Activated CD8-positive, alpha-beta T cell treated with anti-CD3 and anti-CD28 coated beads, Interleukin-2, amount 10 ng/mL, durations not matched to agents 7 days and 5 days (primary cell): ENCODE data around the gene DPP10. TPM values are rescaled to one million over a fixed set of nuclear protein-coding genes. Genes with fewer than 3 reads are reported as not detected.

Source experiments
- ATAC-seq: fragments of 150-1000 bp; cut with Tn5 transposase; one replicate; pipeline ENCODE4 v1.10.0; 2021; ENCODE audit warnings: moderate library complexity
- CTCF ChIA-PET: fragments of 350-600 bp; sonication (Branson Sonifier 250); formaldehyde crosslinking; loops from one replicate; lab custom pipeline; 2021; ENCODE audit warnings: antibody characterized with exemption; lab: Charles Lee
- POLR2A ChIA-PET: fragments of 350-600 bp; sonication (Branson Sonifier 250); formaldehyde crosslinking; loops from one replicate; lab custom pipeline; 2021; ENCODE audit warnings: antibody characterized with exemption; lab: Charles Lee
- DNase-seq: peaks from one replicate; pipeline ENCODE4 v3.0.0-alpha.2; 2020
- H3K27ac Mint-ChIP-seq: one replicate; pipeline ENCODE4 v1.8.0; 2021; ENCODE audit warnings: mild to moderate bottlenecking, mixed read lengths
- H3K27me3 Mint-ChIP-seq: one replicate; pipeline ENCODE4 v1.8.0; 2021; ENCODE audit warnings: low read depth, mixed read lengths
- H3K36me3 Mint-ChIP-seq: one replicate; pipeline ENCODE4 v1.8.0; 2021; ENCODE audit warnings: low read depth, mixed read lengths
- H3K4me1 Mint-ChIP-seq: one replicate; pipeline ENCODE4 v1.8.0; 2021; ENCODE audit warnings: low read depth, mixed read lengths
- H3K4me3 Mint-ChIP-seq: one replicate; pipeline ENCODE4 v1.8.0; 2021; ENCODE audit warnings: mild to moderate bottlenecking, mixed read lengths
- H3K9me3 Mint-ChIP-seq: one replicate; pipeline ENCODE4 v1.8.0; 2022; ENCODE audit warnings: mixed read lengths; ENCODE audit not compliant: insufficient read depth
- total RNA-seq, 2 experiments: library from RNA; stranded (reverse); gene quantifications; one replicate each; pipeline ENCODE4 v1.2.3, GENCODE V29; 2021

The DPP10 gene
- total RNA-seq, 2 experiments from 2014 or later = not detected

DNA sequence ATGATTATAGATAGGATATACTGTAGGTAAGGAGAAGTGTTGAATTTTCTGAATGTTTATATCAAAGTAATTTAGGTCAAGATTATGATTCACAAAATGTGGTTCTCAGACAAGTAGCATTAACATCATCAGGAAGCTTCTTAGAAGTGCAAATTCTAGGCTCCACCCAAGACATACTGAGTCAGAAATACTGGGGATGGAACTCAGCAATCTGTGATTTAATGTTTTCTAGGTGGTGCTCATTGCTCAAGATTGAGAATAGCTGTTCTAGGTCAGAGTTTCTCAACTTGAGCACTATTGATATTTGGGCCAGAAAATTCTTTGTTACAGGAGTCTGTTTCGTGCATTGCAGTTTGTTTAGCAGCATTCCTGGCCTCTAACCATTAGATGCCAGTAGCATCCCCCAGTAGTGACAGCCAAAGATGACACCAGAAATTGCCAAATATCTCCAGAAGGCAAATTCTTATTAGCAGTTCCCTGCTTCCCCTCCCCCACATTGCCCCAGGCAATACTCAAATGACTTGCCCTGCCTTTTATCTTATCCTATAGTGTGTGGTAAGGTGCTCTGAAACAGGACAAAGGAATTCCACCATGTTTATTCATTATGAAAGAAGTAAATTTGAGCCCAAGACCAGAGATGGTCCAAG lies 1001.2 kb downstream of the DPP10 start:
- ChIA-PET POLR2A (no interaction called here), CTCF (no interaction called here)
- Mint-ChIP-seq H3K27ac (no peak overlapping the region), H3K9me3 (peaks cover 21% of the 10 kb centered on the region), H3K4me1 (no peaks in the 10 kb centered on the region), H3K36me3 (no peaks in the 10 kb centered on the region), H3K4me3 (no peak overlapping the region), H3K27me3 (no peaks in the 10 kb centered on the region)
- no peak for ATAC-seq
- DNase-seq = no peak

DNA sequence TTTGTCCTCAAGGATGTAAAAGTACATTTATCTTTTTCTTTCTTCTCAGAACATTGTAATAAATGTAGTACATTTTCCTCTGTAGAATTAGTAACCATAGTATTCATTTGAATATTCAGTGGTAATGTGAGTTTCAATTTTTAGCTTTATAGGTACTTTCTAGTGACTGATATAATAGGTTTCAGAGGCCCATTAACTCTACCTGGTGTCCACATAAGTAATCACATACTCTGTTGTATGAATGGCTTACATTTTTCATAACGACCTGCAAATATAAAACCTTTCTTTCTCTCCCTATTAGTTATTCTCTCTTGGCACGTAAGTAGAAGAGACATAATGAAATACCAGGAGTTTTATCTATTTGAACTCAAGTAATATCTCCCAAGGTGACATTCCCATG lies 1017.6 kb downstream of the DPP10 start:
- CTCF ChIA-PET = no interaction called here
- DNase-seq (no peak), ATAC-seq (no peak)
- no peaks in the 10 kb centered on the region for H3K4me1 Mint-ChIP-seq
- POLR2A ChIA-PET = no interaction called here
- no peaks in the 10 kb centered on the region for H3K36me3 Mint-ChIP-seq
- H3K27ac Mint-ChIP-seq = no peak overlapping the region
- H3K9me3 Mint-ChIP-seq = no peaks in the 10 kb centered on the region
- H3K27me3 Mint-ChIP-seq = no peaks in the 10 kb centered on the region
- no peak overlapping the region for H3K4me3 Mint-ChIP-seq

DNA sequence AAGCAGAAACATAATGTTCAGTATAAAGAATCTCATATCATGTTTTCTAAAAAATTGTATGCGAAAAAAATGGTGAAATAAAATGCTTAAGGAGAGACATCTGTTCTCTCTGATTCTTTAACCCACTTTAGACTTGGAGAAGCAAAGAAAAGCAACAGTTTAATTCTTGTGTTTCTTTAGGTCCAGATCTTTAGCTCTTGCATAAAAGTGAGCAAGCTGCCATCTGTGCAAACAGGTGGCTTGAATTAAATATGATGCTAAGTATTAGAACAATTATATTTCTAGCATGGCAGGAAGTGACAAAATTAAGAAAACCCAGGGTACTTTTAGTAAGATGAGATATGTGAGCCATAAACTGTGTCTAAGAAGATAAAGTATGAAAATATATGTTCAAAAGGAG lies 1038.3 kb downstream of the DPP10 start:
- ChIA-PET CTCF (no interaction called here), POLR2A (no interaction called here)
- no peaks in the 10 kb centered on the region for H3K36me3 Mint-ChIP-seq
- no peak overlapping the region for H3K4me3 Mint-ChIP-seq
- no peaks in the 10 kb centered on the region for H3K27me3 Mint-ChIP-seq
- DNase-seq (no peak), ATAC-seq (no peak)
- peaks cover 7% of the 10 kb centered on the region for H3K9me3 Mint-ChIP-seq
- H3K4me1 Mint-ChIP-seq = no peaks in the 10 kb centered on the region
- no peak overlapping the region for H3K27ac Mint-ChIP-seq

DNA sequence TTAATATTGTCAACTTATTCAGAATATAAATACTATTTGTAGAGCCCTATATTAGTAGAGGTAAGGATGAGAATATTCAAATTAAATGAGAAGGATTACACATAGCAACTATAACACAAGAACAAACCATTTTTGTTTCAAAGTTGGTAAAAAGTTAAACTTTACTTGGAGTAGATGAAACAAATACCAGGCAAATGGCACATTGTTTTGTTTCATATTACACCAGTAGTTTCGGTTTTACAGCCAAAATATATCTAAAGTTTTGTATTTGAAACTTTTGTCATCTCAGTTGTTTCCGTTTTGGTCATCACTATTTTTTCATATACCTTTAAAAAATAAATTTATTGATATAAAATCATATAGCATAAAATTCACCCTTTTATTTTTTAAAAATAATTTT lies 1039.4 kb downstream of the DPP10 start:
- no peak for ATAC-seq

DNA sequence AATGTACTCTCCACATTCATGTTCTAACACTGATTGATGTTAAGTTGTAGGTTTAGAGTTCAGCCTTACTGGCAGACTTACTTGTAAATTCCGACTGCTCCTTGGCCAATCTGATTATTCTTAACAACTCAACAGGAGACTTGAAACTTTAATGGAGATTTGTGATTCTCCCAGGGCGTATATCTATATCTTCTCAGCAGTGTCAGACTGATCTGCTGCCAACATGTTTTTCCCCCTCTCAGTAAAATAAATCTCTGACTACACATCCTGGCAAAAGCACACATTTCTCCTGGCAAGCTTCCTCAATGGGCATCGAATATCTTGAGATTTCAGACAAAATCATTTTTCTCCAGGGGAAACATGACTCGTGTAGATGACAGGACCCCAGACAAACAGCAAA lies 1041.2 kb downstream of the DPP10 start:
- no peak overlapping the region for H3K4me3 Mint-ChIP-seq
- ATAC-seq (no peak), DNase-seq (no peak)
- POLR2A ChIA-PET = no interaction called here
- H3K27me3 Mint-ChIP-seq = no peaks in the 10 kb centered on the region
- CTCF ChIA-PET = no interaction called here
- H3K9me3 Mint-ChIP-seq = peaks cover 8% of the 10 kb centered on the region
- H3K4me1 Mint-ChIP-seq = no peaks in the 10 kb centered on the region
- H3K27ac Mint-ChIP-seq = no peak overlapping the region
- H3K36me3 Mint-ChIP-seq = no peaks in the 10 kb centered on the region

More for the DNA sequence above, 1039.4 kb downstream of the DPP10 start:
- DNase-seq = no peak
- Mint-ChIP-seq H3K9me3 (peaks cover 8% of the 10 kb centered on the region), H3K27me3 (no peaks in the 10 kb centered on the region), H3K4me1 (no peaks in the 10 kb centered on the region), H3K4me3 (no peak overlapping the region), H3K27ac (no peak overlapping the region), H3K36me3 (no peaks in the 10 kb centered on the region)
- ChIA-PET POLR2A (no interaction called here), CTCF (no interaction called here)

DNA sequence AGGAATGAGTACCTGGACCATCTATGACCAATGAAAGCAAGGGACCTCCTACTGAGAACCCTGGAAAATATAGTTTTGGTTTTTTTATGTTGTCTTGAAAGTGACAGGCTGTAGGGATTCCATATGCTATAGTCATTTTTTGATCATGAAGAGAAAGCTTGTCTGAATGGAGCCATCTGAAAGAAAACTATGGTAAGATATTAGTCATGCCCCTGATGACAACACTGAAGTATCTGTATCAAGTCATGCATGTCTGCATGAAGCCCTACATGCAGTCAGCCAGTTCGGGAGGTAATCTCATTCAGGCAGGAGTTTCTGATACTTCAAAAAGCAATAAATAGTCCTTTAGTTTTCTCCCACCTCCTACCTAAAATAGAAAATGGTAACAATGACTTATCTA lies 1042.0 kb downstream of the DPP10 start:
- no peaks in the 10 kb centered on the region for H3K27me3 Mint-ChIP-seq
- H3K4me1 Mint-ChIP-seq = no peaks in the 10 kb centered on the region
- H3K4me3 Mint-ChIP-seq = no peak overlapping the region
- H3K36me3 Mint-ChIP-seq = no peaks in the 10 kb centered on the region
- H3K9me3 Mint-ChIP-seq = peaks cover 8% of the 10 kb centered on the region
- POLR2A ChIA-PET = no interaction called here
- no peak for ATAC-seq
- no peak for DNase-seq
- CTCF ChIA-PET = no interaction called here
- no peak overlapping the region for H3K27ac Mint-ChIP-seq

DNA sequence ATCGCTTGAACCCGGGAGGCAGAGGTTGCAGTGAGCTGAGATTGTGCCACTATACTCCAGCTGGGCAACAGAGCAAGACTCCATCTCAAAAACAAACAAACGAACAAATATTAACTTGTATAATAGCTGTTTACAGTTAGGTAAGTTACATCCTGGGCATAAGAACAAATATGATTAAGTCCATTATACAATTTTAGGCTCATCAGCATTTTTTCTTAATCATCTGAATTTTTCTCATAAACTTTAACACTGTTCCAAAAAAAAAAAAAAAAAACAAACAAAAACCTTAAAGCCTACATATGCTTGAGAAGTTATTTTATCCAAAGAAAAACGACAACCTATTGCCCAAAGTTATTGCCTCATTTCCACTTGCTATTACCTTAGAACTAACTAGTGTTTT lies 1042.5 kb downstream of the DPP10 start:
- H3K27ac Mint-ChIP-seq = no peak overlapping the region
- H3K4me1 Mint-ChIP-seq = no peaks in the 10 kb centered on the region
- H3K4me3 Mint-ChIP-seq = no peak overlapping the region
- H3K36me3 Mint-ChIP-seq = no peaks in the 10 kb centered on the region
- peaks cover 10% of the 10 kb centered on the region for H3K9me3 Mint-ChIP-seq
- DNase-seq (no peak), ATAC-seq (no peak)
- CTCF ChIA-PET = no interaction called here
- POLR2A ChIA-PET = no interaction called here
- H3K27me3 Mint-ChIP-seq = no peaks in the 10 kb centered on the region

DNA sequence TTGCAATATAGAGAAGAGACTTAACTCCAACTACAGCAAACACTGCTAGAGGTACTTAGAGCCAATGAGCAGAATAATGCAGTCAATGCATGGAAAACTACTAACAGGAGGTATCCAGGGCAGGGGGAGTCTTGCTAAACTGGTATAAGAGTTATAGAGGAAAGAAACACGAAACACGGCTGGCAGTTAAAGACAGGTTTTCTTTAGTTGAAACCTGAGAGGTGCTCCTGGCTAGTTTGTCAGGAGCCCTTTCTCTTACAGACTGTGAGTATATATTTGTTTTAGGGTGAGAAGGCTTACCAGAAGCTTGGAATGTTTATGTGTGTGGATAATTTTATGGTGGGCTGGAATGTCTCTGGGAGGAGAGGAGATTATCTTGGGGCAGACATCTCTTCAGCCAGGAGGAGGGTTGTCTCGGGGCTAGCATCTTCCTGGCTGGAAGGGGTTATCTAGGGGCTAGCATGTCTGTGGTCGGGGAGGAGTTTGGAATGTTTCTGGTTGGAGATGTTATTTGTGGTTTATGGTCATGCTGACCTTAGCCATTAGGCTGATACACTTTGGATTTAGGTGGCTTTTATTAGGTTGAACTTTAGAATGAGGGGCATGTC lies 1048.8 kb downstream of the DPP10 start:
- Mint-ChIP-seq H3K27me3 (no peaks in the 10 kb centered on the region), H3K36me3 (no peaks in the 10 kb centered on the region), H3K27ac (no peak overlapping the region), H3K4me3 (no peak overlapping the region), H3K9me3 (peaks cover 12% of the 10 kb centered on the region), H3K4me1 (no peaks in the 10 kb centered on the region)
- DNase-seq (no peak), ATAC-seq (no peak)
- ChIA-PET POLR2A (no interaction called here), CTCF (no interaction called here)

DNA sequence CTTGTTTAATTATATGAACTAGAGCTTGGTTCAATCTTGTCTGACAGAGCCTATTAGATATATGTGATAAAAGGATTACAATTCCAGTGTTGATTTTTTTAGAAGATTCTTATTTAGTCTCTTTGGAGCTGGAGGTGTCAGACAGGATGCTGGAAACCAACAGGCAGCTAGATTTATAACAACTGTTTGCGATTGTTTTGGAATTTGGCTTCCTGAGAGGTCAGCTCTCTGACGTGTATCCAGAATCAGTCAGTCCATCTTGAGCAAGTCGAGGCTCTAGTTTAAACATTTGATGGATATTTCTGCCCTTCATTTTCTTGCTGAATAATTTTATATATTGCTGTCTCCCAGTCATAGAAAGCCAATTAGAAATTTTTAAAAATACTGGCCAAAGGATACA lies 1062.9 kb downstream of the DPP10 start:
- ChIA-PET POLR2A (no interaction called here), CTCF (no interaction called here)
- Mint-ChIP-seq H3K36me3 (no peaks in the 10 kb centered on the region), H3K4me3 (no peak overlapping the region), H3K27me3 (no peaks in the 10 kb centered on the region), H3K27ac (no peak overlapping the region), H3K9me3 (peaks cover 10% of the 10 kb centered on the region), H3K4me1 (no peaks in the 10 kb centered on the region)
- ATAC-seq = no peak
- DNase-seq = no peak

DNA sequence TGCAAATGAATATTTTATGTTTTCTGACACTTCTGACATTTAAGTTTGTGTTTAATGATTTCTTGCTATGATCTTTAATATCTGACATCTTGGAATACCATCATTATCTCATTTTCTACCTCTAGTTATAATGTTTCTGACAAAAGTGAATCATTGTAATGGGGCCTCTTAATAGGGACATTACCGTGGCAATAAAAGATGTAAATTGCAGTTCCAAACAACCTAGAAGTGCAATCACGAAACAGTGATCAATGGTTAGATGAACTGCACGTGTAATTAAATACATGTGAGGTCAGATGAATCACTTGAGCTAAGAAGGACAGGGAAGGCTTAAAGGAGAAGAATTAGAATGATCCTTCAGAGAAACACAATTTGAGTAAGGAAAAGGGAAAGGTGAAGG lies 1078.3 kb downstream of the DPP10 start:
- Mint-ChIP-seq H3K9me3 (peaks cover 9% of the 10 kb centered on the region), H3K4me1 (no peaks in the 10 kb centered on the region), H3K36me3 (no peaks in the 10 kb centered on the region), H3K27ac (no peak overlapping the region), H3K4me3 (no peak overlapping the region), H3K27me3 (no peaks in the 10 kb centered on the region)
- ATAC-seq (no peak), DNase-seq (no peak)
- ChIA-PET CTCF (no interaction called here), POLR2A (no interaction called here)

DNA sequence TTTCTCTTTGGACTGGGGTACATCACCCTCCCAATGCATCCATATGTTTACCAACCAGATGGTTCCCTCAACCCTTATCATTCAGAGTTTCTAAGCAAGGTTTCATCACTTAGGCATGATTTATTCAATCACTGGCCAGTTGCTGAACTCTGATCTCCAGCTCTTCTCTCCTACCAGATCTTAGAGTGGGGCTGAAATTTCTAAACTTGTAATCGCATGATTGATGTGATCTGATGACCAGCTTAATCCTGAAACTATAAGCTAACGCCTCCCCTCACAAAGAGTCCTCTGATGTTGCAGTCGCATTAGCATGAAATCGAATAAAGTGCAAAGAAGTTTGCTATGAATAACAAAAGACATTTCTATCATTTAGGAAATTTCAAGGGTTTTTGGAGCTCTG lies 1082.0 kb downstream of the DPP10 start:
- no peaks in the 10 kb centered on the region for H3K4me1 Mint-ChIP-seq
- no peak overlapping the region for H3K27ac Mint-ChIP-seq
- H3K36me3 Mint-ChIP-seq = no peaks in the 10 kb centered on the region
- H3K9me3 Mint-ChIP-seq = peaks cover 18% of the 10 kb centered on the region
- DNase-seq = no peak
- H3K27me3 Mint-ChIP-seq = no peaks in the 10 kb centered on the region
- H3K4me3 Mint-ChIP-seq = no peak overlapping the region
- CTCF ChIA-PET = no interaction called here
- ATAC-seq = no peak
- POLR2A ChIA-PET = no interaction called here

DNA sequence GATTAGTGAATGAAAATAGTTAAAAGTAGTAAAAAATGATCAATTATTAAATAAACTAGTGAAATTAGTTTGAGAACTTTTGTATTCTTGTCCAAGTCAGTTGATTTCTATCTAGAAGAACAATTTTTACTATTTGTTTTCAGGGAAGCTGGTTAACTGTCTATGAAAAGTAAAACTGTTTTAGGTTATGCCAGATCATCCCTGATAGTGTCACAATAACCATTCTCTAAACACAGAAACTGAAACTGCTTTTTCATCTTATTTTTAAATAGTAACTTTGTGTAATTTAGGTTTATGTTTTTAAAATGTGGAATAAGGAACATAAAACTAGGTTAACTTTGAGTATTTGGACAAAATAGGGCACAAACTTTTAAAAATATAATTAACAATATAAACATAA lies 1087.2 kb downstream of the DPP10 start:
- DNase-seq (no peak), ATAC-seq (no peak)
- Mint-ChIP-seq H3K36me3 (no peaks in the 10 kb centered on the region), H3K4me1 (no peaks in the 10 kb centered on the region), H3K9me3 (peaks cover 15% of the 10 kb centered on the region), H3K4me3 (no peak overlapping the region), H3K27me3 (no peaks in the 10 kb centered on the region), H3K27ac (no peak overlapping the region)
- ChIA-PET CTCF (no interaction called here), POLR2A (no interaction called here)

DNA sequence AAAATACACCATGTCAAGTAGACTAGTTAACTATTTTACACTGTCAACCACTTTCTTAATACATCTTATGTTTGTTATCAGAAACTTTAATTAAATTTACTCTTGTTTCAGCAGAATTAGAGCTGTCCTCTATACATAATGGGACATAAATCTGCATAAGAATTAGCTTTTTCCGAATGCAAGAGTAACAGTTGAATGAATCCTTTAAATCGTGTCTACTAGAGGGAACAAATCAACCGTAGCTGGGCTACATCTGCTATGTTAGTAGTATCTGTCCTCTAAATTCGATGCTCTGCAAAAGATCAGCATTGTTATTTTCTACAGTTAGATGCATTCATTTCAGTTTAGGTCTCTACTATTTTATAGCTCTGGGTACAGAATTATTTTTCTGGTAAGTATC lies 1090.6 kb downstream of the DPP10 start:
- DNase-seq = no peak
- POLR2A ChIA-PET = no interaction called here
- no peak overlapping the region for H3K4me3 Mint-ChIP-seq
- ATAC-seq = no peak
- H3K4me1 Mint-ChIP-seq = no peaks in the 10 kb centered on the region
- no peaks in the 10 kb centered on the region for H3K36me3 Mint-ChIP-seq
- CTCF ChIA-PET = no interaction called here
- peaks cover 15% of the 10 kb centered on the region for H3K9me3 Mint-ChIP-seq
- no peaks in the 10 kb centered on the region for H3K27me3 Mint-ChIP-seq
- no peak overlapping the region for H3K27ac Mint-ChIP-seq
